Limb (tissue), 2 donors: Measurements from ENCODE around the gene DMBX1.

Source experiments
- DNase-seq, 2 donors: peaks; one replicate each; pipeline ENCODE4 v3.0.0-alpha.2; 2016; ENCODE audit errors: extremely low spot score in 2 of 2

Gene DMBX1

DNA sequence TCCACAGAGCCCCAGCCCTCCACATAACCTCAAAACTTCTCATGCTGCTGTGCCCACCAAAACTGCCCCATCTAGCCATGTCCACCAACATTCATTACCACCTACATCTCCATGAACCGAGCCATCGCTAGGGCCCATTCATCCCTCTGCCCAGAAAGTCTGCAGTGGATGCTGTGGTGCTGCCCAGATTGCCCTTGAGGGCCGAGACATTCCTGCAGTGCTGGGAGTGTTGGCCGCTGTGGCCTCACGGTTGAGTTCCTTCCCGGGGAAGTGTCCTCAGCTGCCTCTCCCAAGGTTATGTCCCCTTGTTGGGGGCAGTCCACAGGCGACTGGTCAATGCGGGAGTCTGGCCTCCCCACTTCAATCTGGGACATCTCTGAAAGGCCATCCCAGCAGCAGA, 30.3 kb upstream of the DMBX1 start:
- DNase-seq = no peak

DNA sequence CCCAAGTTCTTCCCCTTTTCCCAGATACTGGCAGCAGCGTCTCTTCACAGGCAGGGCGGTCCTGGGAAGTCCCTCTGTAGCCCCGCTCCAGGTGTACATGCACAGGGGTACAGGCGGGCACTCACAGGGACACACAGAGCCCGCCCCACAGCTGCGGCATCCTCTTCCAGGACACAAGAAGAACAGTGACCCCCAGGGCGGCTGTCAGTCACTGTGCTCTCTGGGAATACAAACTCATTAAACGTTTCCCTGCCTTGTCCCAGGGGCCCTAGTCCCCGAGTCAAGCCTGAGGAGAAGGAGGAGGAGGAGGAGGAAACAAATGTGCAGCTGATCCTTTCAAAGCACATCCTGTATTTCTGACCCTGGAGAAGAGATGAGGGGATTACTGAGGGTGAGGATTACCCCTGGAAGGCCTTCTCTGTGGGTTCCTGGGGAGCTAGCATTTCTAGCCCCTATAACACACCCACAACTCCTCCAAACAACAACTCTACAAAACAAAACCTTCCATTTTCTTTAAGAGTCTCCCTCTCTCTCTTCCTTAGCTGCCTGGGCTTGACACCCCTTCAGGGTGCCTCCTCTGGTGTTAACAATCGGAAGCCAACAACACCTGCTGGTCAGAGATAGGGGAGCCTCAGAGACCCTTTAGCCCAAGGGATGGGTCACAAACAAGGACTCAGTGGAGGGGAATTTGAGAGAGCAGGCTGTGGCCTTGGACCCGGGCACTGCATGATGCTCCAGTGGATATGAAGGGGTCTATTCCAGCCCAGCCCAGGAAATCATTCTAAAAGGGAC, 28.4 kb upstream of the DMBX1 start:
- no peak for DNase-seq

DNA sequence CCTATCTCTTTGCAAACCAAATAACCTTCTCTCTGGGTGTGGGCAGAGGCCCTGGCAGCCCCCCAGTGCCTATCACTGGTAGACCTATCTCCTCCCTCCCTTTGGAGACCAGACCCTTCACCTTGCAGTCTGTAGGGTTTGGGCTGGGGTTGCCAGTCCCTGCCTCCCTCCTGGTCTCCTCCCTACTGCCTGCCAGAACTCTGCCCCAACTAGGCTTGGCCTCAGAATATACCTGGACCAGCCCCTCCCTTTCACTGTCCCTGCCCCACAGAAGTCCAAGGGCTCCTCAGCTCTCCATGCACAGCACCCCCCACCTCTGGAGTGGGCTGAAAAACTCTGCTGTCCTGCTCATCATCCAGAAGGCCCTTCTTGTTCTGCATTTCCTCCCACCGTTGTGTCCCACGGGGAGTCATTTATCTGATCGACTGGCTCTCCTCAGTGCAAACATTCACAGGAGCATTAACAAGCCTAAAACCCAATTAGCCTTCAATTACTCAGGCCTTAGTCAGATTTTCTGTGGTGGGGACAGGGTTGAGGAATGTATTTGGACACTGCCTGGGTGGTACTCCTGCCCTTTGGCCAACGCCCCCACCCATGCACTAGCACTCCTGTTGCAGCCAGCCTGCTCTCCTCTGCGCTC, 27.7 kb upstream of the DMBX1 start:
- no peak for DNase-seq

DNA sequence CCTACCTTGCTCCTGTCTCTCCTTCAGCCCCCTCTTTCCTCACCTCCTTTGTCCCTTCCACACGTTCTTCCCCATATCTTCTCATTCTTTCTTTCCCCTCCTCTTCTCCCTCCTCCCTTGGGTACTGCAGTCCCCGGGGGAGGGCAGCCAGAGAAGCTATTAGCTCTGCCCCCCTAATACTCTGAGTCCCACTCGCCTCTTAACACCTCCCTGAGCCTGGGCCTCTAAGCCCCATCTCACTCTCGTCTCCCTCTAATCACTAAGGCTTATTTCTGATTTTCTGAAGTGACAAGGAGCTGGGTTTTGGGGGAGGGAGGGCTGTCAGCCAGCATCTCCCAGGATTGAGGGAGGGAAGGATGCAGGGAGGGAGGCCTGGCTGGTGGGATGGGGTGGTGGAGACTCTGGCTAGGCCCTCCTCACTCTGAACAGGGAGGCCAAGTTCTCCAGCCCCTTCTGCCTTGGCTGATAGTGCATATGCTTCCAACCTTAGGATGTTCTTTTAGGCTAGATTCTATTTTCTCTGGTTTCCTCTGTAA, 25.6 kb upstream of the DMBX1 start:
- DNase-seq = no peak

DNA sequence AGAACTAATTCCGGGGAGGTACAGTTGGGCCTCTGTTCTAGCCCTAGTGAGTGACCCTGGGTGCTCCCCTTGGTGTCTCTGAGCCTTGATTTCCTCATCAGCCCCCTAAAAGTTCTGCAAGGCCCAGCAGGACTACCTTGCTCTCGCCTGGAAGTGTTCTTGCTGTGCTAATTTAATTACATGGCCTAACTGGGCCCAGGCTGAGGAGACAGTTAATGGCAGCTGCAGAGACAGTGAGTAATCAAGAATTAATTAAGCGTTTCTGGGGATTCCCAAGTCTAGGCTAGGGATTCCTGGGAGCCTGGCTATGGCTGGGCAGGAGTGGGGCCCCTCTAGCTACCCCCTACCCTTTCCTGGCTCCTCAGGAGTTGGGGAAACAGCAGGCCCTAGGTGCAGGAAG, 24.7 kb upstream of the DMBX1 start:
- DNase-seq = no peak

DNA sequence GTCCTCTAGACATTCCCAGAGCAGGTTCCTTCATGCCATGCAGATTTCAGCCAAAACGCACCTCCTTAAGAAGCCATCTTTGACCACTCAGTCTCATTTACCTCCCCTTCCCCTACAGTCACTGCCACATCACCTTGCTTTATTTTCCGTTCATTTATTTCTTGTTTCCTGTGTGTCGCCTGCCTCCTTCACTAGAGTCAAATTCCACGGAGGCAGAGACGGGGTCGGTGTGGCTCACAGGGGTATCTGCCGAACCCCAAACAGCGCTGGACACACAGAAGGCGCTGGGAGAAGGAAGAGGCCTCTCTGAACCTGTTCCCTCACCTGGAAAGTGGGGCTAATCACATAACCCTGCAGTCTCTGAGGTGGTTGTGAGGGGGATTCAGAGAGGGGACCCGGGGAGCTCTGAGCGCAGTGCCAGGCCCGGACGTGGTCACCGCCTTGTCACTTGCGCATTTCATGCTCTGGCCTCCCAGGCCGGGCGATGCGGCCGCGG, 23.6 kb upstream of the DMBX1 start:
- no peak for DNase-seq

DNA sequence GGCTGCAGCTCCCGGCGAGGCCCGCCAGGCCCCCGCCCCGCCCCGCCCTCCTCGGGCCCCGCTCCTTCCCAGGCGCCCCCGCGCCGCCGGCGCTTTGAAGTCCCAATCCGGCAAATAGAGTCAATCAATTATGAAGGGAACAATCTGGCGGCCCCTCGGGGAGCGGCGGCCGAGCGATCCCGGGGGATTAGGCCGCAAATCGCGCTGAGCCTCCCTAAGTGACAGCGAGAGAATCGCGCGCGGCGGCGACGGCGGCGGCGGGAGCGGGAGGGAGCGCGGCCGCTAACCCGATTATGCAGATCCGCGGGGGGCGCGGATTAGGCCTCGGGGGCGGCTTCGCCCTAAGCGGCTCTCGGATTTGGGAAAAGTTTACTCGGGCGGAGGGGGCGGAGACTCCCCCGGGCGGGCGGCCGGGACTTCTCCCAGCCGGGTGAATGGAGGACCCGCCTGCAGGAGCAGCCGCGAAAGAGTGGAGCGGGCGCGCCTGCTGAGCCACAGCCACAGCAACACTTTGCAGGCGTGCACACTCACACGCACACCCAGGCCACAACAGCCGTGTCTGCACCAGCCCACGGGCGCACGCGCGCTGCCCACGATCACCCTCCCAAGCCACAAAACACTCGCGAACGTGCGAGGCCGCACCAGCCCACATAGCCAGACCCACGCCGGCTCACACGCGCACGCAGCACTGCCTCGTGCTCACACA, 23.0 kb upstream of the DMBX1 start:
- DNase-seq = peak in 1 of 2 donors; percentile 63

DNA sequence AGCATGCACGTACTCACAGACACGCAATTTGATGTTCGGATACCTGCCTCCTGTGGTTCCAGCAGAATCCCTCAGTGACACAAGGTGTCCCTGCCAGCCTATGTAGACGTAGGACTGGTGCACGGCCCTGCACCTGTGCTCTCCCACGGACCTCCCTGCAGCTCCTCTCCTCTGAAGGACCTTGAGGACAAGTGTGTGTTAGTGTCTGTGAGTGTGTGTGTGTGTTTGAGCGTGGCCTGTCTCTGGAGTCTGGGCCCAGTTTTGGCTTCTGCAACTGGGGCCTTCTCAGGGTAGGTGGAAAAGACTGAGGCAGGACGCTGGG, 22.5 kb upstream of the DMBX1 start:
- no peak for DNase-seq

DNA sequence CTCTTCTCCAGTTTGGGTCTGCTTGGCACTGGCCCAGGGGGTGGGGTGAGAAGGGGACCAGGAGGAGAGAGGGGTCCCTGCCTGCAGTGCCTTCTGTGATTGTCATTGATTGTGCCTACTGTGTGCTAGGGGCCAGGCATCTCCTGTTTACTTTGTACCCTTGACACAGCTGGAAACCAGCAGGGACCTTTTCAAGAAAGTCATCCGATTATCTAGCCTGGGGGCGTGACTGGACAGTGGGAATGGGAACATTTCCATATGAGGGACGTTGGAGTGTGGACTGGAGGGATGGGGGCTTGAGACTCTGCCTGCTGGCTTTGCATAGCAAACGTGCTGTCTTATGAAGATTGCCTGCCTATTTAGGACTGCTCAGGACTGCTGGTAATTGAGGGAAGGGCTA, 19.8 kb upstream of the DMBX1 start:
- DNase-seq = no peak

DNA sequence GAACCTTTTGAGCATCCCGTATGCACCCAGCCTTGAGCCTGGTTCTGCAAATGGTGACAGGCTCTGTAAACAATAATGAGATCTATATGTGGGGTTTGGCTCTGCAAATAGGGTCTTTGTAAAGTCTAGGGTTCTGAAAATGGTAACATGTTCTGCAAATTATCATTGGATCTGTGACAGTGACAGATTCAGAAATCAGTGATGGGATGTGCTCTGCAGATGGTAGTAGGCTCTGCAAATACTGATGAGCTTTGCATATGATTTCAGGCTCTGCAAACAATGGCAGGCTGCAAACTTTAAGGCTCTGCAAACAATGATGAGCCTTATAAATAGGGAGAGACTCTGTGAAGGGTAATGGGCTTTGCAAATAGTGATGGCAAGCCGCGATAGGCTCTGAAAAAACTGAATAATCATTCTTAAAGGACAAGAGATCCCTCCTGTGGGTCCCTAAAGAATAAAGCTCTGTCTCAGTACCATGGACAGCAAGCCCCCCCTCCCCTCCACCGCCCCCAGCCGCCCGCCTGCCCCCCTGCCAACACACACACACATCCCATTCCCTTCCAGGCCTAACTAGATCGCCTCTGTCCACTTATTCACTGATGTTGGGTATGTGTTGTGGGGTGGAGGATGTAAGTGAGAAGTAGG, 17.7 kb upstream of the DMBX1 start:
- no peak for DNase-seq

DNA sequence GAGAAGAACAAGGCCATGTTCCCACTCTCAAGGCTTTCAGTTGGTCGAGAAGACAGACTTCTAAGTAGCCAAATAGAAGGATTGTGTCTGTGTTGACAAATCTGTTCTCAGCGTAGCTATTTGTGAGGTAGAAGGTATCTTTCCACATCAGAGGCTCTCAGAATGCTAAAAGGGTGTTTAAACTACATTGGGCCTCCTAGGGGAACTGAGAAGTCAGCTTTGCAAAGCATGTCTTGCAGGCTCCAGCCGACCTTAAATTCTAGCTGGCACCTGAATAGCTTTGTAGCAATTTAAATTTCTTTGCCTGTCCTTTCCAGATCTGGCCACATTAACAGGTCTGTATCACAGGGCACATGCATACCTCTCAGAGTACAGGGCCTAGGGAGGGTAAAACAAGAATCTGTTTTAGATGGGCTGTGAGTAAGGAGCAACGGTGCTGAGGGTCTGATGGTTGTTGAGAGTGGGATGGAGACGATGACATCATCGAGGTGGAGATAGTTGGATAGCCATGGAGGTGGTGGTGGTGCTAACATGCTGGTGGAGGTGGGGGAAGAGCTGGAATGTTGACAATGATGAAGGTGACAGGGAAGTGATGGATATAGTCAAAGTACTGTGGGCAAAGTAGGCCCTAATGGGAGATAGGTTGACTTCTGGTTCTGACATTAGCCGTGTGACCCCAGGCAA, 17.0 kb upstream of the DMBX1 start:
- DNase-seq = no peak

DNA sequence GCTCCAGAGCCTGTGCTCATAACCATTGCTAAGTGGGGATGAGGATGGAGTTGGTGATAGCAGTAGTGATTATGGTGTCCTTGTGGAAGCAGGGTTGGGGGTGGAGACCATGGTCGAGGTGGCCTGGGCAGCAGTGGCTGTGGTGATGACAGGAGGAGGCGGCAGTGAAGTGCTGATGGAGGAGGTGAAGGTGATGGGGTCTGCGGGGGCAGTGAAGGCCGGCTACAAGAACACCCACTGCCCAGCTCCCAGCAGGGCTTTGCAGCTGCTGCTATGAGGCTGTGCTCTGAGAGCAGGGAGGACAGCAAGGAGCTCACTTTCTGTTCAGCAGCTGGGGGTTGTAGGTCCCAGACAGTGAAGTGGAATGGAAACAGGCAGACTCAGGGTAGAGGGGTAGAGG, 15.6 kb upstream of the DMBX1 start:
- no peak for DNase-seq

DNA sequence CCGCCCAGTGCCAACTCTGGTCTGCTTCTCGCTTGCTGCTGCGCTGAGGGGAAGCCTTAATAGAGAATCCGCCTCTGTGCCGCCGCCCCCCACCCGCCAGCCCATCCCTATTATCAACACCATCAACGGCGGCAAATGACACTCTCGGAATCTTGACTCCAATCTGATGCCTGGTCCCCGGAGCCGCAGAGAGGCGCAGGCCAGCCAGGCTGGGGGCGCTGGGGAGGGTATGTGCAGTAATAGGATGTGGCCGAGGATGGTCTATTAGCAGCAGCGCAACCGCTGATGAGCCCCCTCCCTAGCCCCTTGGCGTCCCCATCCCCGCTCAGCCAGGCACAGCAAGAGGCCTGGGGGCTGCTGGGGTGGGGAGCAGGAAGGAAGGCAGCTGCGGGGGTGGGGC, 15.1 kb upstream of the DMBX1 start:
- DNase-seq = no peak

DNA sequence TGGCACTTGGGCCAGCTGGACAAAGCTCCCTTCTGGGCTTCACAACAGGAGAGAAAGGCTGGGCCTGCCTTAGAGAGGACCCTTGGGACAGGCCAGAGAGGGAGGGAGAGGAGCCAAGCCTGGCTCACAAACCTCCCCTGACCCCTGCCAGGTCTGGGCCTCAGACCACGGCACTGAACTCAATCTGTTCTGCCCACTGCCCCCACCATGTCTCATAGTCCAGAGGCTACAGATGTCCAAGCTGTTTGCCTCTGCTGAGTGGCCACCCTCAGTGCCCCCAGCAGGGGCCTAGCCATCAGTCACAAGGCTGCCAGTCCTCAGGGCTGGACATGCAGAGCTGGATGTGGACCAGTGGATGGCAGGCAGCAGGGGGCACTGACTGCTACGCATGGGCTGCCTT, 13.0 kb upstream of the DMBX1 start:
- no peak for DNase-seq

DNA sequence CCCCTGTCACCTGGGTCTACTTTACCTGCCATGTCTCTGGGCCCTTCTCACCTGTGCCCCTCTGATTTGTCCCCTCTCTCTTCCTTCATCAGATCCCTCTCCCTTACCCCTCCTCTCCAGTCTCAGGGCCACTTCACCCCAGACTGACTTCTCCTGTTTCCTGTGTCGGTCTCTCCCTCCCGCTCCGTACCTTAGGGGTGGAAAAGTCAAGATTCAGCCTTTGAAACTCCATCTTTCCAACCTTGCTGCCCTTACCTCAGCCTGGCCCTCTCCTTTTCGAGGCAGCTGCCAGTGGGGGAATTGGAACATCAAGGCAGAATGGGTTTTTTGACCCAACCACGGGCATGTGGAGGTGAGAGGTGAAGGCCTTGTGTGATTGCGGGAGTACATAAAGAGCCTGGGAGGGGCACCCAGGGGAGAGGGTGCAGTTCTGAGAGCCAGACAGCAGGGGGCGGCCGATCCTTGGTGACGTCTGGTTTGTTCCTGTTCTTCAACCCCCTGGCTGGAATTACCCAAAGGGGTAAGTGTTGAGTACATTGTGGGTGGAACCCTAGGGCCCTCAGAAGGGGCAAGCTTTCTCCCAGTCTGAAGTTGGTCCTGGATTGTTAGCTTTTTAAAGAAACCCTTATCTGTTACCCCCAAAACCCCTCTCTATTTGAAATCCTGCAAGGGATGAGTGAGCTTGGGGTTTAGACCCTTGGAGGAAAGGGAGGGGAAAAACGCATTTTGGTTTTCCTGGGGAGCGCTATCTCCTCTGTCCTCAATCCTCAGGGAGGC, 12.3 kb upstream of the DMBX1 start:
- peak in 1 of 2 donors; percentile 84 for DNase-seq

DNA sequence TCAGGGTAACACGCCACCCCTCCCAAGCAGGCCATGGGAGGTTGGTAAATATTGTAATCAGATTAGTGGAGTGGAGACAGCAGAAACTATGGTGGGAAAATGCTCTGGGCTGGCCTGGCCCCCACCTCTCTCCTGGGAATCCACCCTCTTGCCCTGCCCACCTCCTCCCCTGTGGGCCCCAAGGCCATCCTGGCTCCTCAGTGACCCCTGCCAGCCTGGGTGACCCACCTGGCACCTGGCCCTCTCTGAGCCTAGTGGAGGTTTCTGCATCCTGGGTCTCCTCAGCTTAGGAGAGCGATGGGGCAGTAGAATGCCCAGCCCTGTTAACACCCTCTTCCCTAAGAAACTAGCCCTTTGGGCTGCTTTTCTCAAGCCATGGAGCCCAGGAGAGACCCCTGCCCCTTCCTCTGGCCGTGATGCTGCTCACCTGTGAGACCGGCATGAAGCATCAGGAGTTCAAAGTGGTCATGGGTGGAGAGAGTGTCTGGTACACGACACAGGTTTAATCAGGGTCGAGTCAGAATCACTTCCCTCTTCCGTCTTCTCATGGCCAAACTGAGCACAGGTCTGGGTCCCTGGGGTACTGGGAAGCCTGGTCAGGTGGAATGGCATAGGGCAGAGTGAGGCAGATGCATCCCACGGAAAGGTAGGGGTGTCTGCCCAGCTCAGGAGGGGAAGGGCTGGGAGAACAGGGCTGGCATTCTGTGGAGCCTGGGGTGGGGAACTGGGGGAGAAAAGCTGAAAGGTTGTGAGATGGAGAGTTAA, 10.7 kb upstream of the DMBX1 start:
- no peak for DNase-seq

DNA sequence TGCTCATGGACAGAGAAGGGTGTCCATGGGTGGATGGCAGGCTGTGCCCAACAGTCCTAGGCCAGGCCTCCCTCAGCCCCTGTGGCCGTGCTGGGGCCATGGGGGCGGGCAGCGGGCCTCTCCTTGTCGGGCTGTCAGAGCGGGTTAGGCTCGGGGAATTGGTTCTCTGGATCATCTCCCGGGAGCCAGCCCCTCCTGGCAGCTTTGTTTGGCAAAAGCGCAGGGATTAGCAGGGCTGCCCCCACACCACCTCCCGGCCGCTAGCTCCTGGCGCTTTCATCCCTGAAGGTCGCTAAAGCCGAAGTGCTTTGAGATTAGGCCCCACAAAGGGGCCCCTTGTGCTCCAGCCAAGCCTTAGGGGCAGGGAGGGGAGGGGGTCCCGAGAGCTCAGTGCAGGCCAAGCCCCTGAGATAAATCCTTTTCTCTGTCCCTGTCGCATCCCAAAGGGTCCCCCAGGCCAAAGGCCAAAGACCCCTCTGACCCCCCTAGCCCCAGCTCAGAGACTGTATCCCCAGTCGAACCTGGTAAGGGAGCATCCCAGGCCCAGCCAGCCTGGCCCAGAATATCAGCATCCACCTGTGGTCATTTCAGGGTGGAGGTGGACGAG, 9.8 kb upstream of the DMBX1 start:
- DNase-seq = no peak

DNA sequence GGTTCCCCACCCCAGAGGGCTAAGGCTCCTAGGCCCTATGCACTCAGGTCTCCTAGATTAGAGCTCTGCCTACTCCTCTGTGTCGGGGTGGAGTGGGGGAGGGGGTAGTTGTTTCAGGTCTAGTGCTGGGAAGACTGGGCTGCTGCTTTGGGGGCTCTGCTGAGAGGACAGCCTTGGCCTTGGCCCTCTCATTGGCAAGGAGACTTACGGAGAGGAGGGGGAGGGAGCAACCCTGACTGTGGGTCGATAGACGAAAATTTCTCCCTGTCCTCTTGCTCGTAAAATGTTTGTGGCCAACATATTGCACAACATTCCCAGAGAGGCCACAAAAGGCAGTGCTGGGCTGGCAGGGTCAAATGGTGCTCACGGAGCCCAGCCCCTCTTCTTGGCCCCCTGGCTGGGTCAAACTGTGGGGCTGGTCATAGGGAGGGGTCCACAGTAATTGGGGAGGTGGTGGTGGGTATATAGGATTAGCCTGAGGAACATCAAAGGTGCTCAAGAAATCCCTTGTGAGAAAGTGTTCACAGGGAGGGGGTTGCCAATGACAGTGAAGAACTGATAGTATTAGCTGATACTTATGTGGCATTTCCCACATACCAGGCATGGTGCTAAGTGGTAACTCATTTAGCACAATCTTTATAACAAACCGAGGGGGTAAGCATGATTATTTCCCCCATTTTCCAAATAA, 8.5 kb upstream of the DMBX1 start:
- DNase-seq = no peak

DNA sequence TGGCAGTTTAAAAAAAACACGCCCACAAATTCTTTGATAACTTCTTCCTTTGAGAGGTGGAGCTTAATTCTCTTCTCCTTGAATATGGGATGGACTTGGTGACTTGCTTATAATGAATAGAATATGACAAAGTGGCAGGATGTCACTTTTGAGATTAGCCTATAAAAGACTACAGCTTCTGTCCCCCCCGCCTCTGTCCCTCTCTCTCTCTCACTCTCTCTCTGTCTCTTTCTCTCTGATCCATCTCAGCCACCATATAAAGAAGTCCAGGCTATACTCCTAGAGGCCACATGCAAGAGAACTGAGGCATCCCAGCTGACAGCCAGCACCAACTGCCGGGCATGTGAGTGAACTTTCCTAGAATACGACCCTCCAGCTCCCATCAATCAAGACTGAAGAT, 7.7 kb upstream of the DMBX1 start:
- DNase-seq = no peak
